ENCODE results near the gene DNALI1.
"Not testable (repeated sequence)": the region's sequence is repeated elsewhere in the genome, so short reads cannot be mapped to it uniquely, and the experiment has no call there.

DNALI1 gene

GRCh38 chr1:37570528-37571334, 14.0 kb downstream of the DNALI1 start:
- Mint-ChIP-seq H3K9me3 (no peaks in the 10 kb centered on the region), H3K4me1 (no peaks in the 10 kb centered on the region), H3K27ac (no peak overlapping the region), H3K36me3 (ENCODE audit: low read depth) (peaks cover 83% of the 10 kb centered on the region), H3K27me3 (ENCODE audit: low read depth, poor library complexity) (peaks cover 3% of the 10 kb centered on the region), H3K4me3 (no peak overlapping the region)
- DNase-seq, result no peak
- TF ChIP-seq CTCF (IDR thresholded peaks at IDR 0.05), result no peak

- no peak for DNase-seq
- Mint-ChIP-seq H3K27ac (no peak overlapping the region), H3K4me1 (no peaks in the 10 kb centered on the region), H3K9me3 (no peaks in the 10 kb centered on the region), H3K4me3 (no peak overlapping the region), H3K27me3 (ENCODE audit: low read depth, poor library complexity) (no peaks in the 10 kb centered on the region), H3K36me3 (ENCODE audit: low read depth) (peaks cover 71% of the 10 kb centered on the region)
- TF ChIP-seq CTCF (IDR thresholded peaks at IDR 0.05), result no peak
Observed at GRCh38 chr1:37574834-37575480, 18.2 kb downstream of the DNALI1 start.

GRCh38 chr1:37575692-37576091, 19.0 kb downstream of the DNALI1 start:
- Mint-ChIP-seq H3K4me3 (no peak overlapping the region), H3K27ac (no peak overlapping the region), H3K36me3 (ENCODE audit: low read depth) (peaks cover 73% of the 10 kb centered on the region), H3K27me3 (ENCODE audit: low read depth, poor library complexity) (no peaks in the 10 kb centered on the region), H3K9me3 (no peaks in the 10 kb centered on the region), H3K4me1 (no peaks in the 10 kb centered on the region)
- no peak for TF ChIP-seq CTCF (IDR thresholded peaks at IDR 0.05)
- no peak for DNase-seq

GRCh38 chr1:37584544-37584943, 27.8 kb downstream of the DNALI1 start:
- H3K9me3 Mint-ChIP-seq; DNase-seq; H3K27ac Mint-ChIP-seq; H3K4me1 Mint-ChIP-seq; H3K27me3 Mint-ChIP-seq (ENCODE audit: low read depth, poor library complexity); H3K4me3 Mint-ChIP-seq: not testable (repeated sequence)
- H3K36me3 Mint-ChIP-seq (ENCODE audit: low read depth), result peaks cover 72% of the 10 kb centered on the region

GRCh38 chr1:37588939-37589338, 32.2 kb downstream of the DNALI1 start:
- no peaks in the 10 kb centered on the region for H3K9me3 Mint-ChIP-seq
- H3K4me1 Mint-ChIP-seq, result peaks cover 5% of the 10 kb centered on the region
- no peak for DNase-seq
- TF ChIP-seq CTCF (IDR thresholded peaks at IDR 0.05), result no peak
- H3K27ac Mint-ChIP-seq, result no peak overlapping the region
- H3K27me3 Mint-ChIP-seq (ENCODE audit: low read depth, poor library complexity), result no peaks in the 10 kb centered on the region
- H3K4me3 Mint-ChIP-seq, result no peak overlapping the region
- H3K36me3 Mint-ChIP-seq (ENCODE audit: low read depth), result peaks cover 50% of the 10 kb centered on the region

GRCh38 chr1:37593726-37594125, 37.0 kb downstream of the DNALI1 start:
- TF ChIP-seq CTCF (IDR thresholded peaks at IDR 0.05), result no peak
- Mint-ChIP-seq H3K27ac (no peak overlapping the region), H3K36me3 (ENCODE audit: low read depth) (peaks cover 18% of the 10 kb centered on the region), H3K4me1 (peaks cover 32% of the 10 kb centered on the region), H3K4me3 (peak overlapping the region; percentile 36), H3K27me3 (ENCODE audit: low read depth, poor library complexity) (peaks cover 27% of the 10 kb centered on the region), H3K9me3 (no peaks in the 10 kb centered on the region)
- DNase-seq, result no peak

All from nephron progenitor cell (in vitro differentiated cells).